Measurements from ENCODE around the gene WIF1.

WIF1 gene

GRCh38 chr12:65039301-65039700 lies 81.8 kb downstream of the WIF1 start (continued):
- TF ChIP-seq ZNF565 (CRISPR knock-in tag; conservative IDR thresholded peaks at IDR 0.05; ENCODE audit: low read depth), result no peak

- TF ChIP-seq ZNF8 (CRISPR knock-in tag; IDR thresholded peaks at IDR 0.05), result no peak
- TF ChIP-seq BACH2 (CRISPR knock-in tag; IDR thresholded peaks at IDR 0.05; ENCODE audit: borderline replicate concordance), result no peak
- no peak for TF ChIP-seq CSRNP3 (CRISPR knock-in tag; IDR thresholded peaks at IDR 0.05)
- TF ChIP-seq POU6F1 (CRISPR knock-in tag; IDR thresholded peaks at IDR 0.05; ENCODE audit: borderline replicate concordance, low read depth), result no peak
- no peak for TF ChIP-seq SNAI2 (CRISPR knock-in tag; IDR thresholded peaks at IDR 0.05)
- no peak for TF ChIP-seq CSDC2 (CRISPR knock-in tag; IDR thresholded peaks at IDR 0.05)
- no peak for TF ChIP-seq ESRRG (CRISPR knock-in tag; IDR thresholded peaks at IDR 0.05)
- TF ChIP-seq ISL1 (CRISPR knock-in tag; IDR thresholded peaks at IDR 0.05), result no peak
- no peak for TF ChIP-seq RARB (CRISPR knock-in tag; IDR thresholded peaks at IDR 0.05)
- TF ChIP-seq ZNF565 (CRISPR knock-in tag; conservative IDR thresholded peaks at IDR 0.05; ENCODE audit: low read depth), result no peak
- no peak for TF ChIP-seq ARNTL (CRISPR knock-in tag; IDR thresholded peaks at IDR 0.05; ENCODE audit: borderline replicate concordance, low read depth)
- TF ChIP-seq OSR1 (CRISPR knock-in tag; IDR thresholded peaks at IDR 0.05), result no peak
- TF ChIP-seq GLIS3 (CRISPR knock-in tag; IDR thresholded peaks at IDR 0.05), result no peak
- no peak for TF ChIP-seq PATZ1 (CRISPR knock-in tag; IDR thresholded peaks at IDR 0.05; ENCODE audit: borderline replicate concordance)
- TF ChIP-seq TCF4 (CRISPR knock-in tag; IDR thresholded peaks at IDR 0.05; ENCODE audit: borderline replicate concordance), result no peak
- no peak for ATAC-seq
These were observed 96.0 kb downstream of the WIF1 start for GRCh38 chr12:65025136-65025535.

- ATAC-seq, result no peak
- no peak for TF ChIP-seq ISL1 (CRISPR knock-in tag; IDR thresholded peaks at IDR 0.05)
- TF ChIP-seq TOX (CRISPR knock-in tag; IDR thresholded peaks at IDR 0.05; ENCODE audit: borderline replicate concordance), result no peak
- no peak for TF ChIP-seq ZNF565 (CRISPR knock-in tag; conservative IDR thresholded peaks at IDR 0.05; ENCODE audit: low read depth)
- TF ChIP-seq OSR1 (CRISPR knock-in tag; IDR thresholded peaks at IDR 0.05), result no peak
- no peak for TF ChIP-seq CSRNP3 (CRISPR knock-in tag; IDR thresholded peaks at IDR 0.05)
- TF ChIP-seq TSHZ2 (CRISPR knock-in tag; IDR thresholded peaks at IDR 0.05), result no peak
- no peak for TF ChIP-seq PATZ1 (CRISPR knock-in tag; IDR thresholded peaks at IDR 0.05; ENCODE audit: borderline replicate concordance)
- TF ChIP-seq GLIS3 (CRISPR knock-in tag; IDR thresholded peaks at IDR 0.05), result no peak
- TF ChIP-seq ZNF8 (CRISPR knock-in tag; IDR thresholded peaks at IDR 0.05), result no peak
- no peak for TF ChIP-seq ESRRG (CRISPR knock-in tag; IDR thresholded peaks at IDR 0.05)
- TF ChIP-seq ZNF70 (CRISPR knock-in tag; IDR thresholded peaks at IDR 0.05), result no peak
- TF ChIP-seq PPARA (CRISPR knock-in tag; IDR thresholded peaks at IDR 0.05; ENCODE audit: borderline replicate concordance), result no peak
- TF ChIP-seq BACH2 (CRISPR knock-in tag; IDR thresholded peaks at IDR 0.05; ENCODE audit: borderline replicate concordance), result no peak
- TF ChIP-seq SNAI2 (CRISPR knock-in tag; IDR thresholded peaks at IDR 0.05), result no peak
These were observed 97.6 kb downstream of the WIF1 start for GRCh38 chr12:65023485-65023884.

Measured in SK-N-SH treated with all-trans-retinoic acid at 6 μM for 48 hours (cell line).